ENCODE results near the gene MSH4.

The MSH4 gene

DNA sequence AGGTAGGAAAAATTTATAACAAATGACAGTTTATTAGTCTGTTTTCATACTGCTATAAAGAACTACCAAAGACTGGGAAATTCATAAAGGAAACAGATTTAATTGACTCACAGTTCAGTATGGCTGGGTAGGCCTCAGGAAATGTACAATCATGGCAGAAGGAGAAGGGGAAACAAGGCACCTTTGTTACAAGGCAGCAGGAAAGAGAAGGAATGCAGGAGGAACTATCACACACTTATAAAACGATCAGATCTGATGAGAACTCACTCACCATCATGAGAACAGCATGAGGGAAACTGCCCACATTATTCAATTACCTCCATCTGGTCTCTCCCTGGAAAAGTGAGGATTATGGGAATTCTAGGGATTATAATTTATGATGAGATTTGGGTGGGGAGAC, 74.3 kb downstream of the MSH4 start:
- no peak overlapping the region for H2BK120ac ChIP-seq (ENCODE audit: low read depth, low read length)
- H3K36me3 ChIP-seq (replicated peaks in 1 of 2; ENCODE audit: control insufficient read depth in 2 of 2, insufficient read depth in 2 of 2, low read length in 2 of 2): no peaks in the 10 kb centered on the region
- no peaks in the 10 kb centered on the region for H3K27me3 ChIP-seq (ENCODE audit: control insufficient read depth in 3 of 3, insufficient read depth in 3 of 3, low read depth in 1 of 3, low read length in 3 of 3)
- no peak overlapping the region for H2BK5ac ChIP-seq (ENCODE audit: low read length)
- H3K18ac ChIP-seq (ENCODE audit: low read length): no peak overlapping the region
- no peak overlapping the region for H2AK5ac ChIP-seq (ENCODE audit: low read depth, low read length)
- no peak overlapping the region for H3K27ac ChIP-seq (replicated peaks; ENCODE audit: low read length)
- H3K4me3 ChIP-seq (ENCODE audit: low read length in 2 of 2): no peak overlapping the region
- no peak overlapping the region for H3K9ac ChIP-seq (ENCODE audit: low read depth, low read length, poor library complexity)
- H4K8ac ChIP-seq (ENCODE audit: low read depth, low read length): no peak overlapping the region
- no peaks in the 10 kb centered on the region for H3K79me1 ChIP-seq (ENCODE audit: low read depth, low read length)
- H3K4me1 ChIP-seq (ENCODE audit: control insufficient read depth in 2 of 2, insufficient read depth in 1 of 2, low read depth in 1 of 2, low read length in 2 of 2): no peaks in the 10 kb centered on the region
- no peak overlapping the region for H3K4ac ChIP-seq (ENCODE audit: low read length)
- no CpG with 5 or more reads among the region's 1 CpG for whole genome bisulfite sequencing, 2 donors (ENCODE audit: extremely low coverage in 2 of 2, insufficient read length in 2 of 2, insufficient replicate concordance in 1 of 2)
- H4K91ac ChIP-seq (ENCODE audit: low read depth, low read length, poor library complexity): no peak overlapping the region
- no peak overlapping the region for H3K14ac ChIP-seq (ENCODE audit: low read length)
- DNase-seq (ENCODE audit: low spot score): no peak
- H3K4me2 ChIP-seq (ENCODE audit: insufficient read depth, low read length, poor library complexity, severe bottlenecking): no peak overlapping the region
- no peak overlapping the region for H2AFZ ChIP-seq (ENCODE audit: low read length)
- no peak overlapping the region for H2BK15ac ChIP-seq (ENCODE audit: low read length)
- H3K9me3 ChIP-seq (replicated peaks in 1 of 2; ENCODE audit: control insufficient read depth in 2 of 2, insufficient read depth in 1 of 2, low read depth in 1 of 2, low read length in 2 of 2): peaks cover 0 to 6% of the 10 kb centered on the region in 2 donors
- no peak overlapping the region for H2BK12ac ChIP-seq (ENCODE audit: low read length)
- no peak overlapping the region for H3K23ac ChIP-seq (ENCODE audit: low read depth, low read length, poor library complexity)

- Histone ChIP-seq H2BK12ac (ENCODE audit: low read length) (no peak overlapping the region), H3K9ac (ENCODE audit: low read depth, low read length, poor library complexity) (no peak overlapping the region), H2BK15ac (ENCODE audit: low read length) (no peak overlapping the region), H3K14ac (ENCODE audit: low read length) (no peak overlapping the region), H3K4me2 (ENCODE audit: insufficient read depth, low read length, poor library complexity, severe bottlenecking) (no peak overlapping the region), H2AK5ac (ENCODE audit: low read depth, low read length) (no peak overlapping the region), H3K36me3 (replicated peaks in 1 of 2; ENCODE audit: control insufficient read depth in 2 of 2, insufficient read depth in 2 of 2, low read length in 2 of 2) (no peaks in the 10 kb centered on the region), H2AFZ (ENCODE audit: low read length) (no peak overlapping the region), H3K27ac (replicated peaks; ENCODE audit: low read length) (no peak overlapping the region), H4K91ac (ENCODE audit: low read depth, low read length, poor library complexity) (no peak overlapping the region), H3K4ac (ENCODE audit: low read length) (no peak overlapping the region), H4K8ac (ENCODE audit: low read depth, low read length) (no peak overlapping the region), H2BK5ac (ENCODE audit: low read length) (no peak overlapping the region), H2BK120ac (ENCODE audit: low read depth, low read length) (no peak overlapping the region), H3K9me3 (replicated peaks in 1 of 2; ENCODE audit: control insufficient read depth in 2 of 2, insufficient read depth in 1 of 2, low read depth in 1 of 2, low read length in 2 of 2) (peaks cover 0 to 2% of the 10 kb centered on the region in 2 donors), H3K18ac (ENCODE audit: low read length) (no peak overlapping the region), H3K27me3 (ENCODE audit: control insufficient read depth in 3 of 3, insufficient read depth in 3 of 3, low read depth in 1 of 3, low read length in 3 of 3) (no peaks in the 10 kb centered on the region), H3K4me1 (ENCODE audit: control insufficient read depth in 2 of 2, insufficient read depth in 1 of 2, low read depth in 1 of 2, low read length in 2 of 2) (no peaks in the 10 kb centered on the region), H3K79me1 (ENCODE audit: low read depth, low read length) (no peaks in the 10 kb centered on the region), H3K4me3 (ENCODE audit: low read length in 2 of 2) (no peak overlapping the region), H3K23ac (ENCODE audit: low read depth, low read length, poor library complexity) (no peak overlapping the region)
- WGBS, 2 donors (ENCODE audit: extremely low coverage in 2 of 2, insufficient read length in 2 of 2, insufficient replicate concordance in 1 of 2): no CpG with 5 or more reads among the region's 1 CpG
- no peak for DNase-seq (ENCODE audit: low spot score)
Measured at GRCh38 chr1:75879985-75880384, 83.3 kb downstream of the MSH4 start.

DNA sequence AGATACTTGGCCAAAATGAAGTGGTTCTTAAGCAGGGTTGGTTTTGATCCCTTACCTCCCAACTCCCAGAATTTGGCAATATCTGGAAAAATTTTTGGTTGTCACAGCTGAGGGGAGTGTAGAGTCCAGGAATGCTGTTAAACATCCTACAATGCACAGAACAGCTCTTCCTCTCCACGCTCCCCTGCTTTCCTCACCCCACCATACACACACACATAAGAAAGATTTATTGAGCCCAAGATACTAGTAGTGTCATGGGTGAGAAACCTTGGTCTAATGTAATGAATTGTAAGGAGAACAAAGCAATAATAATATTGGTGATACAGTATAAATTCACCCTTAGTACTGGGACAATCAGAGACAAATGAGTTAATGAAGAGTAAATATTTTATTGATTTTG, 87.8 kb downstream of the MSH4 start:
- Histone ChIP-seq H3K9me3 (replicated peaks in 1 of 2; ENCODE audit: control insufficient read depth in 2 of 2, insufficient read depth in 1 of 2, low read depth in 1 of 2, low read length in 2 of 2) (peaks cover 0 to 2% of the 10 kb centered on the region in 2 donors), H3K27ac (replicated peaks; ENCODE audit: low read length) (no peak overlapping the region)
- no CpG with 5 or more reads among the region's 1 CpG for WGBS, 2 donors (ENCODE audit: extremely low coverage in 2 of 2, insufficient read length in 2 of 2, insufficient replicate concordance in 1 of 2)

DNA sequence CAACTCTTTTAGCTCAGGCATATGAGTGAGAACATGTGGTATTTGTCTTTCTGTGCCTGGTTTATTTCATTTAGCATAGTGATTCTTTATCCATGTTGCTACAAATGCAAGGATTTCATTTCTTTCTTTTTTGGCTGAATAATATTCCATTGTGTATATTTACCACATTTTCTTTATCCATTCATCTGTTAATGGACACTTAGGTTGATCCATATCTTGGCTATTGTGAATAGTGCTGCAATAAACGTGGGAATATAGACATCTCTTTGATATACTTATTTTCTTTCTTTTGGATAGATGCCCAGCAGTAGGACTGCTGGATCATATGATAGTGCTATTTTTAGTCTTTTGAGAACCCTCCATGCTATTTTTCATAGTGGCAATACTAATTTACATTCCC, 104.7 kb downstream of the MSH4 start:
- Histone ChIP-seq H3K9me3 (replicated peaks in 1 of 2; ENCODE audit: control insufficient read depth in 2 of 2, insufficient read depth in 1 of 2, low read depth in 1 of 2, low read length in 2 of 2) (no peaks in the 10 kb centered on the region), H4K8ac (ENCODE audit: low read depth, low read length) (no peak overlapping the region), H2AFZ (ENCODE audit: low read length) (no peak overlapping the region), H3K79me1 (ENCODE audit: low read depth, low read length) (no peaks in the 10 kb centered on the region), H2BK12ac (ENCODE audit: low read length) (no peak overlapping the region), H3K18ac (ENCODE audit: low read length) (no peak overlapping the region), H3K27ac (replicated peaks; ENCODE audit: low read length) (no peak overlapping the region), H3K27me3 (ENCODE audit: control insufficient read depth in 3 of 3, insufficient read depth in 3 of 3, low read depth in 1 of 3, low read length in 3 of 3) (no peaks in the 10 kb centered on the region), H2BK15ac (ENCODE audit: low read length) (no peak overlapping the region), H3K4ac (ENCODE audit: low read length) (no peak overlapping the region), H3K23ac (ENCODE audit: low read depth, low read length, poor library complexity) (no peak overlapping the region), H3K4me3 (ENCODE audit: low read length in 2 of 2) (no peak overlapping the region), H3K36me3 (replicated peaks in 1 of 2; ENCODE audit: control insufficient read depth in 2 of 2, insufficient read depth in 2 of 2, low read length in 2 of 2) (no peaks in the 10 kb centered on the region), H2BK5ac (ENCODE audit: low read length) (no peak overlapping the region), H3K4me1 (ENCODE audit: control insufficient read depth in 2 of 2, insufficient read depth in 1 of 2, low read depth in 1 of 2, low read length in 2 of 2) (no peaks in the 10 kb centered on the region), H3K14ac (ENCODE audit: low read length) (no peak overlapping the region), H3K9ac (ENCODE audit: low read depth, low read length, poor library complexity) (no peak overlapping the region), H3K4me2 (ENCODE audit: insufficient read depth, low read length, poor library complexity, severe bottlenecking) (no peak overlapping the region), H2BK120ac (ENCODE audit: low read depth, low read length) (no peak overlapping the region), H2AK5ac (ENCODE audit: low read depth, low read length) (no peak overlapping the region), H4K91ac (ENCODE audit: low read depth, low read length, poor library complexity) (no peak overlapping the region)
- no CpG with 5 or more reads among the region's 1 CpG for WGBS, 2 donors (ENCODE audit: extremely low coverage in 2 of 2, insufficient read length in 2 of 2, insufficient replicate concordance in 1 of 2)
- no peak for DNase-seq (ENCODE audit: low spot score)

More for the DNA sequence above, 87.8 kb downstream of the MSH4 start:
- no peak overlapping the region for H3K4me2 ChIP-seq (ENCODE audit: insufficient read depth, low read length, poor library complexity, severe bottlenecking)
- H3K14ac ChIP-seq (ENCODE audit: low read length): no peak overlapping the region
- no peak overlapping the region for H2BK120ac ChIP-seq (ENCODE audit: low read depth, low read length)
- DNase-seq (ENCODE audit: low spot score): no peak
- no peak overlapping the region for H3K4ac ChIP-seq (ENCODE audit: low read length)
- H3K36me3 ChIP-seq (replicated peaks in 1 of 2; ENCODE audit: control insufficient read depth in 2 of 2, insufficient read depth in 2 of 2, low read length in 2 of 2): no peaks in the 10 kb centered on the region
- H3K4me3 ChIP-seq (ENCODE audit: low read length in 2 of 2): no peak overlapping the region
- no peak overlapping the region for H4K91ac ChIP-seq (ENCODE audit: low read depth, low read length, poor library complexity)
- H2AK5ac ChIP-seq (ENCODE audit: low read depth, low read length): no peak overlapping the region
- no peaks in the 10 kb centered on the region for H3K79me1 ChIP-seq (ENCODE audit: low read depth, low read length)
- no peak overlapping the region for H2AFZ ChIP-seq (ENCODE audit: low read length)
- H4K8ac ChIP-seq (ENCODE audit: low read depth, low read length): no peak overlapping the region
- H3K23ac ChIP-seq (ENCODE audit: low read depth, low read length, poor library complexity): no peak overlapping the region
- H3K4me1 ChIP-seq (ENCODE audit: control insufficient read depth in 2 of 2, insufficient read depth in 1 of 2, low read depth in 1 of 2, low read length in 2 of 2): no peaks in the 10 kb centered on the region
- no peak overlapping the region for H2BK15ac ChIP-seq (ENCODE audit: low read length)
- no peak overlapping the region for H3K18ac ChIP-seq (ENCODE audit: low read length)
- H3K27me3 ChIP-seq (ENCODE audit: control insufficient read depth in 3 of 3, insufficient read depth in 3 of 3, low read depth in 1 of 3, low read length in 3 of 3): no peaks in the 10 kb centered on the region
- H2BK12ac ChIP-seq (ENCODE audit: low read length): no peak overlapping the region
- H2BK5ac ChIP-seq (ENCODE audit: low read length): no peak overlapping the region
- no peak overlapping the region for H3K9ac ChIP-seq (ENCODE audit: low read depth, low read length, poor library complexity)

Measured in neuronal stem cell (in vitro differentiated cells).